ENCODE measurements around the gene REEP3.
"Not testable (repeated sequence)": the region's sequence is repeated elsewhere in the genome, so short reads cannot be mapped to it uniquely, and the experiment has no call there.

REEP3 gene

GRCh38 chr10:63629363-63630084, 108.3 kb downstream of the REEP3 start:
- DNase-seq (ENCODE audit: low read depth, low spot score), result peak; percentile 51

DNA sequence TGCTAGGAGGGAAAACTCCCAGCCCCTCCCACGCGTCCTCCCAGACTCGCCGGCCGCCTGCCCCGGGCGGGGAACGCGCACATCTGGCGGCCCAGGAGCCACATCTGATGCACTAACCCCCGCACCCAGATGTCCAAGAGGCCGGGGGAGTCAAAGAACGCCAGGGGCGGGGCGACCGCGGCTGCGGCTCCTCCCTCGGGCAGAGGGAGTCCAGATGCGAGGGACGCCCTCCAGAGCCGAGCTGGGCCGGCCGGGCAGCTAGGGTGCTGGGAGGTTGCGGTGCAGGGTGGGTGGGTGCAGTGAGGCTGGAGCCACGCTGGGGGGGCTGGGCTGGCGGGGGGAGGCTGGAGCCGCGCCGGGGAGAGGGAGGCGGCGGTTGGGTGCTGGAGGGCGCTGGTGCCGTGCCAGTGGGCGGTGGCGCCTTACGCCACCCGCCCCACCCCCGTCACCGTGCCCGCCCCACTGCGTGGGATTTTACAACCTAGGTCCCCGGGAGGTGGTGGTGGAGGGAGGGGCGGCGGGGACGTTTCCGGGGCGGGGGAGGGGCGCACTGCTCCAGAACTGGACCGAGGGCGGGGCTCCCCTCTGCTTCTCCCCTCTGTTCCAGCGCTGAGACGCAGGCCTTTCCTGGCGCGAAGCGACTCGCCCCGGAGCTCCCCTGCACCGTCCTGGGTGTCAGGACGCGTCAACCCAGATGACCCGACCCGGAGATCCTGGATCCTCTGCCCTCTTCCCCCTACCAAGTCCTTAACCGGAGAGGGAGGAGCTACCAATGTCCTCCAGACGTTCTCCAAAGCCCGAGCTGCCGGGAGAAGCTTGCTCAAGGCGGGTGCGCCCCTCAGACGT, 109.1 kb downstream of the REEP3 start:
- DNase-seq (ENCODE audit: low read depth, low spot score), result peak; percentile 39

DNA sequence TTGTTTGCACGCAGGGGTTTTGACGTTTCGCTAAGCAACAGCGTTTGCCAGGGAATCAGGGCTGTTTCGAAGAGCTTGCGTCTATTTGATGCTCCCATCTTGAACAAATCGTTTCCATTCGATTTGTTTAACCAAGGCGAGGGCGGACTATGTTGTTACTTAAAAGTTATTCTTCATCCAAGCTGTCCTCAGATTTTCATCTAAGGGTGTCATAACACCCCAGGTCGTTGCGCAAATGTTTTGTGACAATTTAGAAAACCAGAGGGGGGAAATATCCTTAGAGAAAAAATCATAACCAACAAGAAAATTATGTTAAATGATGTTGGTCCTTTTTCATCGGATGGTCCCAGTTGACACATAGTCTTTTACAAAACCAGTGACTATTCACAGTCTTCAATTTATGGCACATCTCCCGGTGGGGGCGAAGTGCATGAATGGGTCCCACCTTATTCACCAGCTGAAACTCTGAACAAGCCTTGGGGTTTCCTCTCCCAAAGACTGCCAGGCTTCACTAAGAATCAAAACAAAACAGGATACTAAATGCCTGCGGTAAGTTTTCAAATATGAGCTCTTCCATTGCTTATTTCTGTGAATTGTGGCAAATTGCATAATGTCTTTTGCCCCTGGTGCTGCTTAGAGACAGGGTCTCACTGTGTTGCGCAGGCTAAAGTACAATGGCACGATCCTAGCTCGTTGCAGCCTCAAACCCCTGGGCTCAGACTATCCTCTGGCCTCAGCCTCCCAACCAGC, 109.9 kb downstream of the REEP3 start:
- no peak for DNase-seq (ENCODE audit: low read depth, low spot score)

DNA sequence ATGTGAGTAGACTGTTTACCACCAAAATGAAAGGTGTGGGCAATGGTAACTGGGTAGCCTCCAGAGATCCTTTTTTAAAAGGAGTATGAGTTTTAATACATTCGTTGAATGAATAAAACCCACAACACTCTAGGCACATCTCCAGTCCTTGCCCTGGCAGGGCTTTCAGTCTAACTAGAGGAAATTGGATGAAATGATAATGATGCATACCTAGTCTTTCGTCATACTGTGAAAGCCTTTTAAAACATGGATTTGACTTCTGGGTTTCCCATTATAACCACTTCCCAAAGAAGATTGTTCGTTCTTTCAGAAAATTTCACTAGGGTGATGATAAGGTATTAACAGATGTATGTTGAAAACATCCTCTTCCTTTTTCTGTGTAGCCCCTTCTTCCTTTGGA, 110.8 kb downstream of the REEP3 start:
- no peak for DNase-seq (ENCODE audit: low read depth, low spot score)

- DNase-seq (ENCODE audit: low read depth, low spot score), result no peak
Observed at GRCh38 chr10:63633677-63634487, 112.7 kb downstream of the REEP3 start.

DNA sequence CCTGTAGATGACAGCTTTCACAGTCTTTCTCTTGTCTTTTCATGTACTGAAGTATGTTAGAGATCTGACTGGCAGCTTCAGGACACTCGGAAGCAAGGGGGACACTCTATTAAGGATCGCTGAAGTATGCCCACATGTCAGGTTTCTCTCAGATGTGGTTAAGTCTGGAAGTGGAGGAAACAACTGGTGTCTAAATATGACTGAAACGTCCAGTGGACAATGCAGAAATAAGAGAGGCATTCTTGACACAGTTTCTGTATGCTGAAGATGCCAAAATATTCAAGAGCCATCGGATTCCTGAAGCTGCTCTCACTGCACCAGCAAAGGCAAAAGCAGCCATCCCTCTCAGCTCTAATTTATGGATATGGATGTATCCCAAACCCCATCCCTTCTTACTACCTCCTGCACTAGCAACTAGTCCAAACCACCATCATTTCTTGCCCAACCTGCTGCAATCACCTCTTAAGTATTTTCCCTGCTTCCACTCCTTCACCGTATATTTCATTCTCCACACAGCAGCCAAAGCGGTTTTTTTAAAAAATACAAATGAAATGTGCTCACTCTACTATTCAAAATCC, 113.4 kb downstream of the REEP3 start:
- no peak for DNase-seq (ENCODE audit: low read depth, low spot score)

DNA sequence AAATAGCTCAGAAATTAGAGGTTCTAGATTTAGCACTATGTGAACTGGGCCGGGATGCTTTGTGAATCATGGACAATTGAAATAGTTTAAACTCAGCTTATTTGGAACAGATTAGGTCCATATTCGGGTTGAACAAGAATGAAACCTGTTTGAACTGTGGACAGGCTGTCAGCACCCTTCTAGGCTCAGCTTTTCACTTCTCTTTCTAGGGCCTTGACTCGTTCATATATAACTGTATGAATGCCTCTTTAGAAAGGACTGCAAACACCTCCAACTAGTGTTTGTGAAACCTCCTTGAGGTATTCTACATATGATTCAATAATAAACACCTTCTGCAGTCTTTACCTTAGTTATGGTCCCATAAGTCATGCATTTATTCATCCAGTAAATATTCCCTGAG, 115.6 kb downstream of the REEP3 start:
- DNase-seq (ENCODE audit: low read depth, low spot score), result no peak

DNA sequence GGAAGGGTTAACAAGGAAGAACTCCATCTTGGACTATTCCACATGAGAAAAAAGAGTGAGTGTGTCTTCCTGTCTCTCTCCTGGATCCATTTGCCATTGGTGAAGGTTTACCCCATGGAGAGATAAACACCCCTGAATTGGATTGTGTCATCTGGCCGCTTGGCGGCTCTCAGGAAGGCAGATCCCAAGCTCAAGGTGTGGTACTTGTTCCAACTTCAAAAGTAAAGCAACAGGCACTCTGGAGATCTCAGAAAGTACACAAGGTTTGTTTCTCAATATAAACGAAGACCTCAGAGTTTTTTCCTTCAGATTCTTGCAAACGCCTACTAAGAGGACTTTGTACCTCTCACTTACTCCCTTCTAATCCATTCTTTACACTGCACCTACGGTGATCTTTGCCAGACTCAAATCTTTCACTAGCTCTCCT, 116.7 kb downstream of the REEP3 start:
- no peak for DNase-seq (ENCODE audit: low read depth, low spot score)

DNA sequence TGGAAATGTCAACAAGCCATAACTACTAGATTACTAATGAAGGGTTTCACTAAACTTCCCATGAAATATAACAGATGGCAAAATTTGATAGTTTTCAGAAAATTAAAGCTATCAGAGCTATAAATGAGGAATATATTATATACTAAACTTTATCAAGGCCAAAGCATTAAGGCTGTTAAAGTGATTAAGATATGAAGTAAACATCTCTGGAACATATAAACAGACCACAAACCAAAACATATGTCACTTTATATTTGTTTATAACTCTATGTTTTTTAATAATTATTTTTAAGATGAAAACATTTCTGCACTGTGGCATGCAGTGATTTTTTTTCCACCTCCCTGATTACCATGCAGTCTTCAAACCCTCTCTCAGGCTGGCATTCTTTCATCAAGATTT, 120.2 kb downstream of the REEP3 start:
- no peak for DNase-seq (ENCODE audit: low read depth, low spot score)

DNA sequence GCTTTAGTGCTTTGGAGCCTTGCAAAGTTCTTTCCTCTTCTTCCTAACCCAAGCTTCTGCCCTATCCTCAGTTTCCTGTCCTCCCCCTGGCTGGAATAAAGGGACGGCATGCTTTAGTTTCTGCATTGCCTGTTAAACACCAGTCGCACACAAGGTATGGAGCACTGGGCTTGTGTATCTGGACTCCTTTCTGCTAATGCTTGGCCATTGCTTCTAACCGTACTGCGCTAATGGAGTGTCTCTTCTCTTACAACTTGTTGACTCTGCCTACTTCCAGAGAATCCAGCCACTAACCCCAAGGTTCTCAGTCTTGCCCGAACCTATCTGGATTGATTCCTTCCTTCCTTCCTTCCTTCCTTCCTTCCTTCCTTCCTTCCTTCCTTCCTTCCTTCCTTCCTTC, 120.6 kb downstream of the REEP3 start:
- no peak for DNase-seq (ENCODE audit: low read depth, low spot score)

DNA sequence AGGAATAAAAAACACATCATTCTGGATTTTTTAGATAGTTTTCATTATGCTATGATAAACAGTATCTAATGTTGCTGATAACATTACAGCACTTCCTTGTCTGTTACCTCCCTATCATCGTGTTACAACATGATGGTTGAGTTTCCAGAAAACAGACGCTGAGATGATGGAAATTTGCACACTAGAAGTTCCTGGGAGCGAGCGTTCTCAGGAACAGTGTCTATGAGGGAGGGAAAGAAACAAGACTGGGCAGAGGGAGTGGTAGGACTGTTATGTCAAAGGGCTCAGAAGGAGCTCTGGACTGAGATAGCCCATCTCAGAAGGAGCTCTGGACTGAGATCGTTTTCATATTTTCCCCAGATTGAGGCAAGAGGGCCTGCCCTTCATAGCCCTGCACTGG, 121.6 kb downstream of the REEP3 start:
- DNase-seq (ENCODE audit: low read depth, low spot score), result no peak

GRCh38 chr10:63644418-63645142, 123.4 kb downstream of the REEP3 start:
- DNase-seq (ENCODE audit: low read depth, low spot score), result no peak

DNA sequence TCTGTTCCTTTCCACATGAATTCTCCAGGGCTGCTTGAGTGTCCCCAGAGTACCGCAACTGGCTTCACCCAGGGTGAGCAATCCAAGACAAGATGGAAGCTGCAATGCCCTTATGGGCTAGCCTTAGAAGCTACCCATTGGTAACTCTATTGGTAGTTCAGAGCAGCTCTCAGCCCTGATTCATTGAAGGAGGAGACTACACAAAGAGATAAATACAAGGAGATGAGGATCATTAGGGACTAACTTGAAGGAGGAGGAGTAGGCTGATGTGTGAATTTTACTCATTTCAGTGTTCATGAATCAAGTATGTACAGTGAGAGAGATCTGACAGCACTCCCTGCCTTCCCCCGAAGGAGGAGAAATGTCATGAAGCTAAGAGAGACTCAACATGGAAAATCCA, 124.0 kb downstream of the REEP3 start:
- DNase-seq (ENCODE audit: low read depth, low spot score), result no peak

DNA sequence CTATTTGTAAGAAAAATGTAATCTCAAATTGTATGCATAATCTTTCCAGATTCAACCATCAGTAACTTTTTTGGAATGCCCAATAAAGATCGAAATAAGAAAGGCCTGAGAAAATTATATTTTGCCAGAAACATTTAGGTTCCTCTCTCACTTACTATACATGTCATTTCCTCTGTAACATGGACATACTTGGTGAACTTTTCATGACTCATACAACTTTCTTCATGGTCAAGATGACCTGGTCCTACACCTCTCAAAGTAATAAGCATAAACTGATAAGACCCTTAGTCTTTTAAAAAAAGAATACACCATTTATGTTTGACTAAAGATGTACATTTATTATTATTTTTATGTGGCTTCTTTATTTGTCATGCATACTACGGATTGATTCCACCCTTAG, 125.3 kb downstream of the REEP3 start:
- DNase-seq (ENCODE audit: low read depth, low spot score), result no peak

- no peak for DNase-seq (ENCODE audit: low read depth, low spot score)
Observed at GRCh38 chr10:63651864-63652263, 130.7 kb downstream of the REEP3 start.

GRCh38 chr10:63653747-63654146, 132.5 kb downstream of the REEP3 start:
- DNase-seq (ENCODE audit: low read depth, low spot score), result no peak

DNA sequence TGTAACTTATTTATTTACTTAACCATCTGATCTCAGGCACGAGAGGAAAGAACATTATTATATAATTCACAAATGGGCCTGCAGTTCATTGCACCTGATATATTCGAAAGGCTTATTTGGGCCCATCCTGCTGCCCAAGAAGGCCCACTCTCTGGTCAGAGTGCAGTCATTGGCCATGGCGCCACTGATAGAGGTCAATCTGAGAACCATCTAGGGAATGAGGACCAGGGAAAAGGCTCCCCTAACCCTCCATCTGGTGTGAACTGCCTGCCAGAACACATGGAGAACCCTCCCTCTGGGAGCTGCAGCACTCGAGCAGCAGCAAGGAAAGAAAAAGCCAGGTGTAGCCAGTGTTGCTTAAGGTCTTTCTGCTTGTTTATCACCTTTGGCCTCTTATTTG, 136.6 kb downstream of the REEP3 start:
- no peak for DNase-seq (ENCODE audit: low read depth, low spot score)

DNA sequence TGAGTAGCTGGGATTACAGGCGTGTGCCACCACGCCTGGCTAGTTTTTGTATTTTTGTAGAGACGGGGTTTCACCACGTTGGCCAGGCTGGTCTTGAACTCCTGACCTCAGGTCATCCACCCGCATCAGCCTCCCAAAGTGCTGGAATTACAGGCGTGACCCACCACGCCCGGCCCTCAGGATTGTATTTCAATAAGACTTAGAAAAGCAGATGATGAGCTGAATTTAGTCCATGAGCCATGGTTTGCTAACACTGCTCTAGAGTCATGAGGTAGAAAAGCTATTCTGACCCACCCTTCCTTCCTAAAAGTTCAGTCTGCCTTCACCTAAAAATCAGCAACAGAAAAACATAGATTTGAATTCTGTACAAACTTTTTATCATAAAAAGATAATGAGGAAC, 139.7 kb downstream of the REEP3 start:
- DNase-seq (ENCODE audit: low read depth, low spot score), result not testable (repeated sequence)

DNA sequence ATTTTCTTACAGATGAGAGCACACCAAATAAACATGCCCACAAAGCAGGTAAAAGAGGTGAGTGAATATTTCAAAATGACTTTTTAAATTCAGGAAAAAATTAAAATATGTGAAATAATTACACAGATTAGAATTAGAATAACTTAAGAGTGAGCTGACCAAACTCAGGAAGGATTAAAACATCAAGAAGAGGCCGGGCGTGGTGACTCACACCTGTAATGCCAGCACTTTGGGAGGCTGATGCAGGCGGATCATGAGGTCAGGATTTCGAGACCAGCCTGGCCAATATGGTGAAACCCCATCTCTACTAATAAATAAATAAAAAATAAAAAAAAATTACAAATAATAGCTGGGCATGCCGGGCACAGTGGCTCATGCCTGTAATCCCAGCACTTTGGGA, 140.1 kb downstream of the REEP3 start:
- no peak for DNase-seq (ENCODE audit: low read depth, low spot score)

GRCh38 chr10:63664341-63664885, 143.2 kb downstream of the REEP3 start:
- no peak for DNase-seq (ENCODE audit: low read depth, low spot score)

Data from activated CD4-positive, CD25-positive, alpha-beta regulatory T cell treated with anti-CD3 and anti-CD28 coated beads, Interleukin-2, amount 50 U/mL, for 16 hours (primary cell).